ENCODE results near the gene DCANP1. TPM values are rescaled to one million over a fixed set of nuclear protein-coding genes. Genes with fewer than 3 reads are reported as not detected.

The DCANP1 gene
- total RNA-seq, 1 donor, result under 0.01 TPM

DNA sequence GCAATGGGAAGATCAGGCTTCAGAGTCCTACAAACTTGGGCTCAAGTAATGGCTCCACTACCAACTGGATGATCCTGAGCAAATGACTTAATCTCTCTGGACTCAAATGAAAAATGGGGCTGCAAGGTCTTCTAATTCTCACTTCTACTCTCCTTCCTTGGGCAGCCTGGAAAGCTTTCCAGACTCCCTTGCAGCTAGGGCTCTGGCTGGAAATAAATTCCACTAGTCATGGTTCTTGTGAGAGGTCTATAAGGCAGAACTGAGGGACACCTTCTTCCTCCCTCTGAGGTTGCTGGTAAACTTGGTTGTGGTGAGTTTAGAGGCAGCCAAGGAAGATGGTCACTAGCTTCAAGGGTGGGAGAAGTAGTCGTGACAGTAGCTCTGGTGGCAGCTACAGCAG, 18.6 kb downstream of the DCANP1 start:
- DNase-seq (ENCODE audit: low read depth in 2 of 3, low spot score in 2 of 3), result no peak

DNA sequence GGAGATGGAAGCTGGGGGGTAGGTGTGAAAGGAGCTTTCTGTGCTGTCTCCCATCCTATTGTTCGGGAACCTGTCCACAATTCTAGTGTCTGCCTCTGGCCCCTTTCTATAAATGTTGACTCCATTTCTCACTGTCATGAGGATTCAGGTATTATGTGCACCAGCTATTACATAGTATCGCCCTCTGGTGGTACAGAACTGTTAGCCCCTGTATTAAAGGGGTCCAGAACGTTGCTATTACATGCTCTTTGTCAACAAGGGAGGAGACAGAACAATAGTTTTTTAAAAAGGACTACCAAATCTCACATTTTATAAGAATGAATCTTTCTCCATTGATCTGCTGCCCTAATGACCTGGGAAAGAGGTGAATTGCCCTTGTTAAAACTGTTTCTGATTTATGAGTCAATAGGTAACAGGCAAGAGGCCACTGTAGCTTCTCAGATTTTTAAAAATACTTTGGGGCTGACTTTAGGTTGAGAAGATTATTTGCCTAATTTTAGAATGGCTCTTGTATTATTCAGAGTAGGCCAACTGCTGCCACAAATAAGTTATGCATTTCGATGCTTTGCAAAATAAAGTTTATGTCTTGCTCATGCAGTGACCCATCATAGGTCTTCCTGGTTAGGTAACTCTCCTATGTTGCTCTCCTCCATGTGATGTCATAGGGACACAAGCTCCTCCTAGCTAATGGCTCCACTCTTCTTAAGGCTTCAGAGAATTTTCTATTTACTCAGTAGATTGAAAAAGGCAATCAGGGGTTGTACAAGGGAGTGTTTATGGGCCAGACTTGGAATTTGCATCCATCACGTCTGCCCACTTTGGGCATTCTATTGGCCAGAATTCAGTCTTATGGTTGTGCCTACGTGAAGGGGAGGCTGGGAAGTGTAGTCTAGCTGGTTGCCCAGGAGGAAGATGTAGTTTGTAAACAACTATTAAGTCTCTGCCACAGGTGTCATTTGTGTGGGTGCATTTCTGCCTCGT, 20.8 kb downstream of the DCANP1 start:
- DNase-seq (ENCODE audit: low read depth in 2 of 3, low spot score in 2 of 3), result peak in 2 of 3 donors; percentile 78 to 87

DNA sequence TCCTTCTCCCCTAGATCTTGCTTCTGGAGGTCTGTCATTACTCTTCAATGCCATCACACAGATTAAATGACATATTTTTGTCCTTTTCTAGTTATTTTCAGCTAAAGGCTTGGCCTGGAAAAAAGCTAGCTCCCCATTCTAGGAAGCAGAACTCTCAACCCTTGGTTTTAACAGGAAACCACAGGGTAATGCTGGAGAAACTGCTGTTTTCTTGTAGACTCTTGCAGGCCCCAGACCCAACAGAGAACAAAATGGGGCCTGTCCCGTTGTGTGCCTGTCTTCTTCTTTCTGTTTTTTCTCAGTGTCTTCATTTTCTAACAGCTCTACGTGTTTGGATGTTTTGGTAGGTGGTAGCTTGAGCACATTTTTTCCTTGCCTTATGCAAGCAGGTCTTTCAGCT, 21.5 kb downstream of the DCANP1 start:
- DNase-seq (ENCODE audit: low read depth in 2 of 3, low spot score in 2 of 3), result peak in 2 of 3 donors; percentile 47 to 69

DNA sequence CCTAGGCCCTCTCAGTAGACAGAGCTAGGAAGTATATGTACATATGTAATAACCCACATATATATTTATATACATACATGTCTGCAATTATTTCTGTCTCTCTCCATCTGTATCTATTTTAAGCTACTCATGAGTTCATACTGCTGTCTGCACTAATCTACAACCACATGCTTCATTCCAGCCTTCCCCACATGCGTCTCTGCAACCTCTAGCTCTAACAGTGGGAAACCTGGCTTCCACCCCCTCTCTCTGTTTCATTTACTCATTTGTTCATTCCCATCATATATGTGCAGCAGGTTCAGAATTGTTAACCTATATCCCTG, 23.3 kb downstream of the DCANP1 start:
- DNase-seq (ENCODE audit: low read depth in 2 of 3, low spot score in 2 of 3), result no peak

DNA sequence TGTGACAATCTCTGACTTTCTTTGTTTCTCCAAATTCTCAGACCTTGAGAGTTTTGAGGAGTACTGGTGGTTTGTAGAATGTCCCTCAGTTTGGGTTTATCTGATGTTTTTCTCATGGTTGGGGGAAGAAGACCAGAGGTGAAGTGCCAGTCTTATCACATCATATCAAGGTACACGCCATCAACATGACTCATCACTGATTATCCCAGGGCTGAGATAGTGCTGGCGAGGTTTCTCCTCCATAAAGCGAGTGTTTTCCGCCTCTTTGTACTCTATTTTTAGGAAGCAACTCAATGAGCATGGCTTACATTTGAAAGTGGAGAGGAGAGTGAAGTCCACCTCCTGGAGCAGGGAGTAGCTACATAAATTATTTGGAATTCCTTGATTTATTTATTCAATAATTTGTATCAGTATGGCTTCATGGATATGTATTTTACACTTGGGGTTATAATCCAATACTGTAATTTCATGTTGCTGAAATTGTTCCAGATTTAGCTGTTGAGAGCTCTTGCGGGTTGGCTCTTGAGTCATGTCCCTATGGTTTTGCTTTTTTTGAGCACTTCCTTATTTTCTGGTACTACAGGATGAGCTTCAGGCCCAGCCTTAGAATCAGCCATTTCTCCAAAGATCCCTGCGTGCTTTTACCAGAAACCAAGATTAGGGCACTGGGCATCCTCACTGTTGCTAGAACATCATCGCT, 23.9 kb downstream of the DCANP1 start:
- peak in 2 of 3 donors; percentile 47 to 54 for DNase-seq (ENCODE audit: low read depth in 2 of 3, low spot score in 2 of 3)

DNA sequence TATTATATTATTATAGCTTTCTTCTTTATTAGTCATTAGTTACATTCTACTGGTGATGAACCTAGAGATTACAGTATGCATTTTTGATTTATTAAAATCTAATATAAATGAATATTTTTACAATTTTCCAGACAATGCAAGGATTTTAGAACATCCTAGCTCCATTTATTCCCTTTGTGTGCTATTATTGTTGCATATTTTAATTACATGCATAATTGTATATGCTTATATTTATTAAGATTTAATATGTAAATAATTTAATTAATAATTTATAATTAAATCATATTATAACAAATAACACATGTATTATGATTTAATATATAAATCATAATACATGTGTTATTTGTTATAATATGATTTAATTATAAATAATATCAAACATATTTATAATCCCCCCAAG, 24.7 kb downstream of the DCANP1 start:
- DNase-seq (ENCODE audit: low read depth in 2 of 3, low spot score in 2 of 3), result no peak

DNA sequence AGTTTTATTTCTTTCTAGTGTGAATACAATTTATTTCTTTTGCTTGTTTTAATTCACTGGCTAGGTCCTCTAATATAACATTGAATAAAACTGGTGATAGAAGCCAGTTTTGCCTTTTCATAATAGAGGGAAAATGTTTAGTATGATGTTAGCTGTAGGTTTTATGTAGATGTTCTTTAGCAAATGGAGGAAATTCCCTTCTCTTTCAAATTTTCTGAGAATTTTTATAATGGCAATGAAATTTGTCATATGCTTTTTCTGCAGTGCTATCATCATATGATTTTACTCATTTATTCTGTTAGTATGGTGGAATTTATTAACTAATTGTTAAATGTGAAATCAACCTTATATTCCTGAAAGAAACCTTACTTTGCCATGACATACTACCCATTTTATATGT, 30.1 kb downstream of the DCANP1 start:
- no peak for DNase-seq (ENCODE audit: low read depth in 2 of 3, low spot score in 2 of 3)

DNA sequence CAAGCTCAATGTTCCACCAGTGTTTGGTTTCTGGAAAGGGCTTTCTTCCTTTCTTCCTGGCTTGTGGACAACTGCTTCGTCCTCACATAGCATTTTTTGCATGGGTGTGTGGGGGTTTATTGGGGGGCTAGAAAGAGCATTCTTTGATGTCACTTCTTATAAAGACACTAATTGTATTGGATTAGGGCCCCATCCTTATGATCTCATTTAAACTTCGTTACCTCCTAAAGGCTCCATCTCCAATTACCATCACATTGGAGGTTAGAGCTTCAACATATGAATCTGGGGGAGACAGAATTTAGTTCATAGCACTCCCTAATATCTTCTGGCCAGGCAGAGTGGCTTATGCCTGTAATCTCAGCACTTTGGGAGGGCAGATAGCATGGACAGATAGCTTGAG, 42.1 kb downstream of the DCANP1 start:
- DNase-seq (ENCODE audit: low read depth in 2 of 3, low spot score in 2 of 3), result no peak

DNA sequence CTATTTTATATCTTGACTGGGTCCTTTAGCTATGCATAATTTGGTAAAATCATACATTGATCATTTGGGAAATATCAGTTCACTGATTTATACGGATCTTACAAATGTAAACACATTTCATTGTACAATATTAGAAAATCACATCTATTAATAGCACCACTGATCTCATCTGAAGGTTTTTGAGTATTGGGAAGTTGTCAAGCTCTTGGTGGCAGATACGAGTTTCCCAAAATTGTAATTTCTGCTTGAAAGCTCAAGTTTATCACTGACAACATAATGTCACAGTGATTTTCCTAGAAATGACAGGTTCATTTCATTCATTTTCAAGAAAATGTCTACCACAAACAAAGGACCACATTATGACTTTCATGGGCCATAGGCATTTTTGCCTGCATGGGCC, 45.1 kb downstream of the DCANP1 start:
- DNase-seq (ENCODE audit: low read depth in 2 of 3, low spot score in 2 of 3), result no peak

DNA sequence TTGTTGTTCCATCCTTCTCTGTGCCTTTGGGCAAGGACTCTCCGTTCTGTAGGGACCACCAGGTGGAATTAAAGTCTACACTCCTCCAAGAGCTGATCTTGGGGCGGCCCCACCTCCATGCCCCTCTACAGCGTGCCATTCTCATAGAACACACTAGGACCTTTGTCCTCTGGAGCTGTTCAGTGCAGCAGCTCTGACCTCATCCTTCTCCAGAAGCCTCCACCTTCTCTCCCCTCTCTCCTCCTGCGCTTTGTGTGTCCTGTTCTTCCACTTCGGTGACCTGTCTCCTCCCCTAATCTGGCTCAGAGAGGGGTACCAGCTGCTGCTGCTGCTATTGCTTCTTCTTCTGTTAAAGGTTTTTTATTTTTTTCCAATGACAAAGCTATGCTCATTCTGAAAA, 46.3 kb downstream of the DCANP1 start:
- no peak for DNase-seq (ENCODE audit: low read depth in 2 of 3, low spot score in 2 of 3)

DNA sequence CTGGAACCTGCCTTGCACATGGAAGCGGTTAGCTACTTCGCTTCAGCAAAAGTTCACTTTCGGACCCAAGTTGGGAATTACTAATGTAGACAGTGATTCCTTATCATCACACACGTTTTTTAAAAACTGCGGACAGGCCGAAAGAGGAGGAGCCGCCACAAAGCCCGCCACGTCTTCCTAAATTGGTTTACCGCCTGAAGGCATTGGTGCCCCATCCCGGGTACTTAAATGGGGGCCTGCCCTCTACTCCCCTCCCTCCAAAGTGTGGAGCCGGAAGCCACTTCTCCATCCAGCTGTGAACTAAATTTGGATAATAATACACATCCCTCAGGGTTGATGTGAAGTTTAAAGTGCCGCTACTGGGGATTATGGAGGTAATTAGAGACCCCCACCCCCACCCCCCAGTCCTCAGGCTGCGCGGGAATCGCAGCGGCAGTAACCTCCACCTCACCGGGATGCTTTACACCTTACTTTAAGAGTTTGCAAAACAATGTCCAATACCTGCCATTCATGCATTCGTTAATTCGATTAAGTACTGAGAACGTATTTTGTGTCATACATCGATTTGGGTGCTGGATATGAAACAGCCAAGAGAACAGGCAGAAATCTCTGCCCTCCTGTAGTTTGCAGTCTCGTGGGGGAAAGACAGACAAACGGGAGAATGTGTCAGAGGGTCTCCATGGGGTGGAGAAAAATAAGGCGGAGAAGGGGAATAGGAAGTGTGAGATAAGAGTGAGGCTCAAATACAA, 47.2 kb downstream of the DCANP1 start:
- DNase-seq (ENCODE audit: low read depth in 2 of 3, low spot score in 2 of 3), result no peak

DNA sequence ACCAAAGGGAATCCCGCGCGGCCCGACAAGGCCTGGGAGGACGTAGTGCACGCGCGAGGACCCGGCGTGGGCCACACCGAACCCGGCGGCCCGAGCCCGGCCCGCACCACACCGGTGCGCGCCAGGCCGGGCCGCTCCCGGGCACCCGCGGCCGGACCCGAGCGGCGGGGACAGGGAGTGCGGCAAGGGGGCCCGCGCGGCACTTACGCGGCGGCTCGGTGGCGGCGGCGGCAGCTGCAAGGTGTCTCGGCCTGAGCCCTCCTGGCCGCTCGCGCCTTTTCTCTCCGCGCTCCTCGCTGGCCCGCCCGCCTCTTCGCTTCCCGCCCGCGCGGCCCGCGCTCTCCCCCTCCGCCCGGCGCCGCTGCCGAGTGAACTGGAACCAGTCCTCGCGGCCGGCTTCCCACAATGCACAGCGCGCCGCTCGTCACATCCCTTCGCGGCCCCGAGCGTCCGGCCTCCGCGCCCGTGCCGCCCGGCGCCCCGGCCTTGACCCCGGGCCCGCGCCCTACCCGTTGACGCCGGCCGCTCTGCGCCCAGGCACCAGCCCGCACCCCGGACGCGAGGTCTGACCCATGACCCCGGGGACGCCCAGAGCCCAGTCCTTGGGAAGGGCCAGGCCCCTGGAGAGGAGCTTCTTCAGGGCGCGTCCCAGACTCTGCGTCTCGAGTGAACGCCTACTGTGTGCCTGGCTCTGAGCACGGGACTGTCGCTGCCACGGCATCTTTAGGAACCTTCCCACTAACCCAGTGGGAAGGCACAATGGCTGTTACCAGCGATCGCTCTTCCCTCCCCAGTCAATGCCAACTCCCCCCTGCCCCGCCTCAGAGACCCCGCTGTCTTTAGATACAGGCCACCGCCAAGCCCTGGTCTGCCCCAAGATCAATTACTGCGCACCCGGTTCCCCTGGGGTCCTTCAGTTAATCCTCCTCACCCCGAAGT, 48.0 kb downstream of the DCANP1 start, which contains the start of gene MACROH2A1:
MACROH2A1 (minus strand) TSS at position 377 of the 939 bp plus-strand sequence. CDS start 10,138 bp downstream, outside the sequence.
- peak; percentile 58 to 85 (median 85) for DNase-seq (ENCODE audit: low read depth in 2 of 3, low spot score in 2 of 3)

DNA sequence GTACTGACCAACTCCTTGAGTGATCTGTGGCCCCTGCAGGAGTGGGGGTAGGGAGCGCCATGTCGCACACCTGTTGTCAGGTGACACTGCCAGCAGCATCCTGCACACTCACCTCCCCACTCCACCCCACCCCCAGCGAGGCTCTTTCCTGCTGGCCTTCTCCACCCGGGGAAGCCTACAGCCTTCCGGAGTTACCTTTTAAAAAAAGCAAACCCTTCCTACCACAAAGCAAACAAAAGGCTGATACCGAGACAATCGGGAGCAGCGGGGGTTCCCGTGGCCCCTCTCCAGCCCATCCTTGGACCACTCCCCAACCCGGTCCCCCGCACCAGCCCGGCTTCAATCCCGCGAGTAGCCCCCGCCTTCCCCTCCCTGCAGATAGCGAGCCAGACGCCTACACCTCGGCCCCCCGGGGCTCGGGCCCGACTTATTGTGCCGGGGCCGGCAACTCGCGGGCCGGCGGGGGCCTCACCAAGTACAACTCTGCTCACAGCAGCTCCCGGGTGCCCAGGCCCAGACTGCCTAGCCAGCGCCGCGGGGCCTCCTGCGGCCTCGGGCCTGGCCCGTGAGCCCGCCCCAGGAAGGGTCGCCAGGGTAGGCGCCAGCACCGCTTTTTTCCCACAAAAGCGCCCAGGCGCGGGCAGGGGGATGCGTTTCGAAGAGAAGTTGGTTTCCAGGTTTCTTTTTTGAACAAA, 48.8 kb downstream of the DCANP1 start:
- DNase-seq (ENCODE audit: low read depth in 2 of 3, low spot score in 2 of 3), result no peak

DNA sequence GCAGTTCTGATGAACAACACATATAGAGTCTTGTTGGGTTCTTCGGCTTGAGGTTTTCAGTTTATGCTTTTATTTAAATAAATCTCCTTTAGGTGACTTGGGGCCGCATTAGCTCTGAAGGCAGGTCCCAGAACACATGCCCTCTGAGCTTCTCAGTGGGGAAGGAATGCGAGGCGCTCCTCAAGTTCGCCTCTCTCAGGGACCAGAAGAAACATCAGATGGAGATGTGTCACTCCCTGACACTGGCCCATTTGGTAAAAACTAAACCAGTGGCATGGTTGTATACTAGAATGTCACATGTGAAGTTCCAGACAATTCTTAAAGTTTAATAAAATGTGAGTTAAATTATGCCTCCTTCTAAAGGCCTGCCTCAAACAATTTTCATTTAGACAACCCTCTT, 50.1 kb downstream of the DCANP1 start:
- no peak for DNase-seq (ENCODE audit: low read depth in 2 of 3, low spot score in 2 of 3)

DNA sequence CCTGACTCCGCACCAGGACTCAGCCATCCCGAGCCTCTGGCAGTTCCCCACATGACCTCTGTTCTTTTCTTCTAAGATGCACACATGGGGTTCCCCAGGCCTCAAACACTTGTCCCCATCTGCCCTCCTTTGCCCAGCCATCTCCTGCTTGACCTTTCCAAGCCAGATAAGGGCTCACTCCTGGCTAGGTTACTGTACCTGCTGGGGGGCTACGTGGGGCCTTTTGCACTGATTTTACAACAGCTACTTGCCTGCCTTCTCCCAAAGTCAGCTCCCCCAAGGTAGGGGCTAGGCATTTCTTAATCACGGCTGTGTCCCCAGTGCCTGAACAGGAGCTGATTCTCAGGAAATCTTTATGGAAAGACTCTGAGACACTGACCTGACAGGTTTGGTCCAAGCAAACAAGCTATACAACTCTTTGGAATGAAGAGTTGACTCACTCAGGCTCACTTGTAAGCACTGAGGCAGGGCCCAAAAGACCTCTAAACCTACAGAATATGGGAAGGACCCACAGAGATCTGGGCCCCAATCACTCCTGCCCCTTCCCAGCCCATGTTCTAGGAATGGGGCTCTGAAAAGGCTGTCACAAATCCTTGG, 50.6 kb downstream of the DCANP1 start:
- DNase-seq (ENCODE audit: low read depth in 2 of 3, low spot score in 2 of 3), result no peak

DNA sequence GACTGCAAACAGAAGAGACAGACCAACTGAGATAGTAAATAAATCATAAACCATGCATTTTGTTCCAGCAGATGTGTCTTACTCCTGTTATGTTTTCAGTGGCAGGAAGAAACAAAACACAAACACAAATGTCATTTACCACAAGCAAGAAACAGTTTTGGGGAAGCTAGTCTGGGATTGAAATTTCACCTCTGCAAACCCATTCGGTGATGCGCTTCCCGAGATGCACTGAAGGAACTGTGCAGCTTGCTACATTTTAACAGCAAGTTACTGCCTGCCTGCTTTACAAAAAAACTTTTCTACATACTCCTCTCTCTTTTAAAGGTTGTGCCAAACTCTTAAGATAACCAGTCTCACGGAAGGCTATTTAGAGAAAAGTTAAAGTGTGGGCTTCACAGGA, 51.3 kb downstream of the DCANP1 start:
- no peak for DNase-seq (ENCODE audit: low read depth in 2 of 3, low spot score in 2 of 3)

DNA sequence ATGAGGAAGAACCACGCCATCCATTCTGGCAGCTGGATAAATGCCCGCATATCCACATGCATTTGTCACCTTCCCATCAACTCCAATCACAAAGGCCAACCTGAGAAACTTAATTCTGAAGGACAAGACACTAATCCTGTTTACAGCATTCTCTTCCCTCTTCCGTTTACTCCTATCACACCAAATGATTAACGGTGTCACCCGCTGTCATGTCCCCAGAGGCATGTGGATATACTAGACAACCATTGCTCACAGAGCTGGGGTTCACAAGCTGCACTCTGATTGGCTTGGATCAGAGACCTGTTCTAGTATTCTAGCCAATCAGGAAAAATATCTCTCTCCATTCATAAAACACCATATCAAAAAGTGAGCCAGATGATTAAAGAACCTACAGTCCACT, 51.7 kb downstream of the DCANP1 start:
- no peak for DNase-seq (ENCODE audit: low read depth in 2 of 3, low spot score in 2 of 3)
